SK-MEL-5 (cell line): ENCODE results near the gene HOXD10. TPM values are rescaled to one million over a fixed set of nuclear protein-coding genes. Genes with fewer than 3 reads are reported as not detected.

ENCODE experiments used
- DNase-seq: peaks from one replicate; pipeline ENCODE4 v3.0.0-alpha.2; 2016; ENCODE audit warnings: low read depth, low spot score
- in situ Hi-C: cut with HindIII; loops from 2 replicates; pipeline ENCODE4 v1.10.0; 2016; ENCODE audit warnings: low sequenced_read_pairs, high pct_unique_total_duplicates, low pct_unique_long_range_greater_than_20kb
- polyA plus RNA-seq, 2 experiments: library from polyadenylated mRNA; depleted of rRNA; stranded (reverse); fragments of >200 nt; gene quantifications; 2 replicates each; pipeline ENCODE4 v1.2.3, GENCODE V29; 2015
- total RNA-seq: library from RNA; depleted of rRNA; stranded (reverse); fragments of >200 nt; shearing (Covaris generic); gene quantifications from 2 replicates; pipeline ENCODE4 v1.2.3, GENCODE V29; 2014; rRNA removed

Gene HOXD10
- total RNA-seq: 1.3 TPM in 1 of 2 replicates, not detected in the other
- 0.29 TPM in 1 of 2 replicates, not detected in the other for polyA plus RNA-seq (2015; cell fraction: cytosol; rRNA removed)
- 0.32 and 1.7 TPM in 2 replicates for polyA plus RNA-seq (2015; cell fraction: nucleus; rRNA removed)

DNA sequence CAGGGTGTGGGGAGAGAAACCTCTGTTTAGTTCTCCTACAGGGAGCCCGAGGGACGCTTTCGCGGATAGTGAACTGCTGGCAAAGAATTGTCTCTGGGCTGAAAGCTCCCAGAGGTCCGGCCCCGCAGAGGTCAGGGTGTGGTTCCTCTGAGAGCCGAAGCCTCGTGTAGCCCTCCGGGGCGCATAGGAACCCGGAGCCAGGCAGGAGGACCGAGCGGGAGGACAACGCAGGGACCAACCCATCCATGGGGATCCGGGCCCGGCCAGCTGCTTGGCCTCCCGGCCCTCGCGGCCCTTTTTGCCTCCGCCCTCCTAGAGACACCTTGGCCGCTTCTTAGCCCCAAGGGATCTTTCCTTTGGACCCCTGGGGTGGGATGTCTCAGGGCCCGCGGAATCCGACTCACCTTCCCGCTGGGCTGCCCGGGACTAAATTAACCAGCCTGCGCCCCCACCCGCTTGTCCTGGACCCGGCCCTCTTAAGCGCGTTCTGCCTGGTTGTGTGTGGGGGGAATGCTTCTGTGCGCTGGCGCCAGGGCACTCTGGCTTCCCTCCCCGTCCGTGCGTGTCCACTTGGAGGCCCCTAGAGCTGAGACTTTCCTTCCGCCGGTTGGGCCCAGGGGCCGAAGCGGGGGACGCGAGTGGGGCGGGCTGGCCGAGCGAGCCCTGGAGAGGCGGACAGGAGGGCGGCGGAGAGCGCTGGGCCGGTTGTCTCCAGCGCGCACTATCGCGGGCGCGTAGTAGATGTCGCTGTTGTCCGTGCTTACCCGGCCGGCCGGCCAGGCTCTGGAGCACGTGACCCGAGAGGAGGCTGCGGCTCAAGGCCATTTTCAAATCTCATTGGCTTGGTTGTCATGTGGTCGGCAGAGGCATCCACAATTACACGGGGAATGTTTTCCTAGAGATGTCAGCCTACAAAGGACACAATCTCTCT lies at the start of gene HOXD10:
Gene HOXD10, plus strand, starts transcription at position 896 of the 931 bp plus-strand sequence. CDS start 56 bp downstream, outside the sequence.
- in situ Hi-C loops: no loop called here

DNA sequence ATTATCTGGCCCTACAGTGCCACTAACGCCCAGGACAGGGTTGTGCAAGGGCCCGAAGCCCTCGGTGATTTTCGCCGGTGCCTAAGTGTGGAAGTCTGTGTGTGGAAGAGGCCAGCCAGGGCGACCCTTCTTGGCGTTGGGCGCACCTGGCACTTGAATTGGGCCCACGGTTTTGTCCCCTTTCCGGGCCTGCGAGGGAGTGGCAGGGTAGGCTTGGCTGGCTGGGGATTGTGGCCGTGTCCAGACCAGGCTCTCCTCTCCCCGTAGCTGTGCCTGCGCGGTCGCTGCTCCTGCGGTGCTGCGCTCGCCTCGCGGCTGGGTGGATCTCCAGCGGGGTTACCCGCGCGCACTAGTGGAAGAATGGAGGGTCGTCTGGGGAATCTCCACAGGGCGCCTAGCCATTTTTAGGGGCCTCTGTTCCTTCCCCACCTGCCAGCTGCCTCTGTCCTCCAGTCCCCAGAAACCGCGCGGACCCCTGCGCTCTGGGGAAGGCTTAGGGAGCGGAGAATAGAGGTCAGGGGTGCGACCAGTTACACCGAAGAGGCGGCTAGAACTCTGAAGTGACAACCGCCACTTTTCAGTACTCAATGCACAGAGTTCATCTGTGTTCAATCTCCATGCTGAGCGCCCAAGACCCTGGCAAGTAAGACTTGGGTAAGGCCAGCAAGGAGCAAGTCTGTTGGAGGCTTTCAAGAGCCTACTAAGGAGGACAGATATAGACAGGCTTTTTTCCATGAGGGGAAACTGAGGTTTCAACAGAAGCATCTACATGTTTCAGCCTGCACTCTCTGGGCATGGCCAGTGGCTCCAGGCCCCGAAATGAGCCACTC lies 48.8 kb upstream of the HOXD10 start:
- DNase-seq: no peak
- in situ Hi-C loops: no loop called here

More for the DNA sequence above, at the start of gene HOXD10:
- DNase-seq: peak; percentile 75

DNA sequence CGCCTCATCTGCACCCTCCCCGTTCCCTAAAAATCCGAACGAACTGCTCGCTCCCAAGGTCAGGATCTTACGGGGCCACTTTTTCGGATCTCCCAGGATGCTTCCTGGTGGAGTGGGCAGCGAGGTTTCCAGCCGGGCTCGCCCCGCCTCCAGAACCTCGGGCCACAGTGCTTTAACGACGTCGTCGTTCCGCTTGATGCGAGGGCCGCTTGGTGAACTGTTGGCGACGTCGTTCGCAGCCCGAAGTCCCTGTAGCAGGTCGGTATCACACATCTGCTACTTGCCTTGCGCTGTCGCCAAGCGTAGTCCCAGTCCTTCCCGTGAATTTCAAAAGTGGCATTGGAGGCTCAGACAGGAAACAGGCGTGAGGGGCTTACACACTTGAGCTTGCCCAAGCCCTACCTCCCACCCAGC lies 48.2 kb upstream of the HOXD10 start:
- in situ Hi-C loops: no loop called here
- no peak for DNase-seq

DNA sequence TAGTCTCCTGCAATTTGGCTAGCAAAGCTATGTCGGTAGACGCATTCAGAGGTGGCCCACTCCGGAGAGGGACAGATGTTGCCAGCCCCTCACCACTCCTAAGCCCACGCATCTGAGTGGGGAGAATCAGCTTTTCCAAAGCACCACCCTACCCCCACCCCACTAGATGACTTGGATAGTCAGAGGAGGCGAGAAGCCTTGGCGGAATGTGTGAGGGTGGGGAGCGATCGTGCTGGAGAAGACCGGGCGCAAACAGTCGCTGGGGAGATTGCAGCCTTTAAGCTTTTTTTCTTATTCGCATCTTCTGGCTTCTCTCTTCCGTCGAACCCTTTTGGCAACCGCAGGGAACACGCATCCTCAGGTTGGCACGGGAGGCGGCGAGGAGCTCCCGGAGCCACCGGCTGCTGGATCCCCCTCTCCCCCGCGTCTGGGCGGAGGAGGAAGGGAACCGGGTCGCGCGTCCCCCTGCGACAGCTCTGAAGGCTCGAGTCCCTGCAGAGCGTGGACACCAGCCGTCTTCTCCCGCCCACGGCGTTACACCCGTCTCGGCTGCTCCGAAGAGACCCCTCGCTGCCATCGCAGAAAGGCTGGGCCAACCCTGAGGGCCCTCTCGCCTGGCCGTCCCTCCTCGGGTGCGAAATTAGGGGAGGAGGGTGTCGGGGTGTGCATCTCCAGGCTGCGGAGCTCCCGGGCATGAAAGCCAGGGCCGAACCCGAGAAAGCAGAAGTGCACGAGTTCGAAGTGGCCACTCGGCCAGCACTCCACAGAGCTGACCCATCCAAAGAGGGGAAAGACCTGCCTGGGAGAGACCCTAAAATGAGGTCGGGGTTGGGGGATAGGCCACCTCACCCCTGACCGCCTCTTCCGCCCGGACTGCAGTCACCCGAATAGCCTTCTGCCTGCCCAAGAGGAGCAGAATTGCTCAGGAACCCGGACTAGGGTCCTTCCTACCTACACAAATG lies 45.0 kb upstream of the HOXD10 start:
- in situ Hi-C loops: no loop called here
- DNase-seq: no peak

DNA sequence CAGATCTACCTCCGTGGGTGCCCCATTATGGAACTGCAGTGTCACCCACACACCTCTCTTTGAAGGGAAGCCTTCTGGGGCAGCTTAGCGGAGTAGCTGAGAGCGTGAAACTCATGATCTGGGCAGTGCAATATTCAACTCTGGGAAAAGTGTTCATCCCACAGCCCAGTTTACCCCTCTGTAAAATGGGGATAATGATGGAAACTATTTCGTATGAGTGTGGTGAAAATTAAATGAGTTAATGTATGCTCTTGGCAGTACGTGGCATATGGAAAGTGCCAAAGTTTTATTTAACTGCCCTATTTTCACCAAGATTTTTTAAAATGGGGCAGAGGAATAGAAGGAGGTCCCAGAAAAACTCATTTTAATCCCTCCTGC lies 44.3 kb upstream of the HOXD10 start:
- DNase-seq: no peak
- in situ Hi-C loops: no loop called here

DNA sequence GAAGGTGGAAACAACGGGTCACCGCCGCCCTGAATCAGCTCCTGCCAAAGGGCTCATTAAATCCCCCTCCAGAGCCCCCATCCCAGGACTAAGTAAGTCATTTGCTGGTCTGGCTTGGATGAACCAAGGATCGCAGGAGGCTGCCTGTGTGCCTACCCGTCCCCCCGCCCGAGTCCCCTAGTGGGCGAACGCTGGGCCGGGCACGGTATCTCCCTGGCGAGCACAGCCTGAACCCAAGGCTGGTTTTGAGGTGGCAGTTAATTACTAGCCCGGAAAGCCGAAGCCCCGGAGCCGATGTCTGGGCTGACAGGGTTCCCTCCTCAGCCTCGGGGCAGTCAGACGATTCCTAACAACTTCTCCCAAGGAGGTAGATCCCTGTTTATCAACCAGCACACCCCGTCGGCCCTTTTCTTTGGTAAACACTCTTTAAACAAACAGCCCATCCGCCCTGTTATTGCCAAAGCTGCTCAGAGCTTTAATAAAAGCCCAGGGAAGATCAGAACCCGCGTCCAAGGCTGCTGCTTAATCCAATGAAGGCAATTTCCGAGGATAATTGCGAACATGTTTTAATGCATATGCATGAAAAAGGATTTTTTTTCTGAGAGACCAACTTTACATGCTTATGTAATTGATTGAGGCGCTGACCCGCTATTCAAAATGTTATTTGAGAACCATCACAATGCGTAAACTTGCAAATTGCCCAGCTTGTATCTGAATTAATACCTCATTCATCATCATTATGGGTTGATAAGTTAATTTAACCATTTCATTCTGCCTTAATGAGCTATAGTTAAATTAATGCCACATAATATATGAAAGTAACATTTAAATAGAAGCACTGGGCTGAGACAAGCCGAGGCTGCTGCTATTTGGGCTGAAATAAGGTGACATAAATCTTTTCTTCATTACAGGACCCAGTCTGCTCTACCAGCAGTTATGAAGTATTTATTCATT lies 43.4 kb upstream of the HOXD10 start:
- DNase-seq: no peak
- in situ Hi-C loops: no loop called here

DNA sequence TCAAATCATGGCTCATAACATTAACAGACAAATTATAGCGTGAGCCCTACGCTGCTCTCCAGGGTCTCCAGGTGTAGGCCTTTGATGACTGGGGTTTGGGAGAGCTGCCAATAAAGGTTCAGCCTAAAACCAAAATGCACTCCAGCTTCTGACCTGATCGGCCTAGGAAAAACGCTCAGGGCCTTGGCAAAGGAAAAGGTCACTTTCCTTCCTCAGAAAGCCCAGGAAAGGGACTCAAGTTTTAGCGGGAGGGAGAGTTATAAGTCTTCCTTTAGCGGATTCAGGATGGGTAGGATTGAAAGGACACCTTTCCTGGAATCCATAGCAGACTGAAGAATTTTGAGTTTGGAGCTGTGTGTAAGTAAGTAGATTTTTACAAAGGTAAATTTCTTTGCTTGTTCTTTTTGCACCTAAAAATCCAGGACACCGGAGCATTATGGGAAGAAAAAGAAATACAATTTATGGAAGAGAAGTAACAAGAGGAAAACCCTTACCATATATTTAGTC lies 41.6 kb upstream of the HOXD10 start:
- DNase-seq: no peak
- in situ Hi-C loops: no loop called here

DNA sequence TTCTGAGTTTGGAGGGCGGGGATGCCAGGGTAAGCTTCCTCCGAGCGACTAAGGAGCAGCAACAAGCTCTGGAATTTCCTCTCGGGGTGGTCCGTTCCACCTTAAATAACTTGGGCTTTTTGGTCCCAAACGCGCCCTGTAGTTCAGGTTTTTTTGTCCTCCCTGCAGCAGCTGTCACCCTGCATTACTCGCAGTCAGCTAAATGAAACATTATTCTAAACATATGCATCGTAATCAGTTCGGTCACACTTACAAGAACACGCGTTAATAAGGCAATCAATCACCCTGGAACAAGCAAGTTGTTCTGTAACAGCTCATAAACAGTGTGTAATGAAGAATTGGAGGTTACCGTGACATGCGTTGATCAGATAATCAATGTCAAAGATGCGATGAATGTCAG lies 41.1 kb upstream of the HOXD10 start:
- in situ Hi-C loops: no loop called here
- no peak for DNase-seq

DNA sequence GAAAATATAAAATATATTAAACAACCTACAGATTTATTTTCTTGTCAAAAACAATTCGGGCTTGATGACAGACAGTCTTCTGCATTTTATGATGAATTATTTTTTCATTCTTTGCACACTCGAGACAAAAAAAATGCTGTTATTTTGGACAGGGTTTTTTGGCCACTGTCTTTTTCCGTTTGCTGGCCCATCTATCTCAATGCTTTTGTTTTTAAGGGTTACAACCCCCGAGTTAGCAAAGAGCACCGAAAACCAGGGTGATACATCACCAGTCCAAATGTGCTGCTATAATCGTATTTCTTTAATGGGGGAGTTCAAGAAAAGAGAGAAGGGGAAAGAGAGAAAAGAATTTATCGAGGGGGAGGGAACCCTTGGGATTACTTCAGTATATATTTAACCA lies 40.5 kb upstream of the HOXD10 start:
- in situ Hi-C loops: no loop called here
- no peak for DNase-seq

DNA sequence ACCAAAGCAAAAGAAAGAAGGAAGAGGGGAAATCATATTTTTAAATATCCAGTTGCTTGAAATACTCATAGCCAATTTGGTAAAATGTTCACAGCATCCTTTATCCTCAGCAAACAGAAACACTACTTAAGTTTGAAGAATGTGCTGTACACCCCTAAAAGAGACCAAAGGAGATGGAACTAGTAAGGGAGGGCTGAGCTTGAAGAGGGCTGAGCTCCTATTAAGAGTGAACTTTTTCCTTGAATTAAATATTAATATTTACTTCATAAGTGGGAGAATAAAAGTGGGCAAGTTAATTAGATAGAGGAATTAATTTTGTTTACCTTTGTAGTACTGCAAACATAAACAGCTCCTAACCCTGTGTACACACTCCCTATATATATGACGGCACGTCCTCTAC lies 39.8 kb upstream of the HOXD10 start:
- DNase-seq: no peak
- in situ Hi-C loops: no loop called here

DNA sequence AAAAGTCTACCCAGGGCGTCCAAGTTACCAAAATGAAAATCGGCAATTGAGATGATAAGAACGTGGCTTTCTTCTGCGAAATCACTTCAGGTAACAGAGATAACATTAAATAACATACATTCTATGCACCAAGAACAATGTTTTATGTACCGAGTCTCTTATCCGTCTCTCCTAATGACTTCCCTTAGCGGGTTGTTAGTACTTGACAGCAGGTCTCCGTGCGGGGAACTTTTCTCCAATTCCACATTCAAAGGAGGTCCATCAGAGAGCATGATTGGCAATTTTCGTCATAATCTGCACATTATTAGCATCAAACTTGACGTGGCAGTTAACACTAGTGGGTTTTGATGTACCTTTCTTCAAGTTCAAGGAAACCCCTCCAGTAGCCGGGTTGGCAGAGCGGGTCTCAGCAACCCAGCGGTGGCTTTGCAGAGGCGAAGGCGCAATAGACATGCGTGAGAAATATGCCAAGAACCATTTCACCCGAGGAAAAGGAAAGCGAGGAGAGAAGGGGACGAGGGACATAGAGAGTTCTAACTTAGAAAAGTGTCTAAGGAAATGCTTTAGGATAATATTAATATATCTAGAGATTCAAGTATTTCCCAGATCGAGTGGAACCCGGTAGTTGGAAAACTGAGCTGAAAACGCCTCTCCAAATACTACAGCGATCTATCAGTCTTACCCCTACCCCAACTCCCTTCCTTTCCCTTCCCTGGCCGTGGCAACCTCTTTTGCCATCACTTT lies 37.9 kb upstream of the HOXD10 start:
- no peak for DNase-seq
- in situ Hi-C loops: no loop called here

DNA sequence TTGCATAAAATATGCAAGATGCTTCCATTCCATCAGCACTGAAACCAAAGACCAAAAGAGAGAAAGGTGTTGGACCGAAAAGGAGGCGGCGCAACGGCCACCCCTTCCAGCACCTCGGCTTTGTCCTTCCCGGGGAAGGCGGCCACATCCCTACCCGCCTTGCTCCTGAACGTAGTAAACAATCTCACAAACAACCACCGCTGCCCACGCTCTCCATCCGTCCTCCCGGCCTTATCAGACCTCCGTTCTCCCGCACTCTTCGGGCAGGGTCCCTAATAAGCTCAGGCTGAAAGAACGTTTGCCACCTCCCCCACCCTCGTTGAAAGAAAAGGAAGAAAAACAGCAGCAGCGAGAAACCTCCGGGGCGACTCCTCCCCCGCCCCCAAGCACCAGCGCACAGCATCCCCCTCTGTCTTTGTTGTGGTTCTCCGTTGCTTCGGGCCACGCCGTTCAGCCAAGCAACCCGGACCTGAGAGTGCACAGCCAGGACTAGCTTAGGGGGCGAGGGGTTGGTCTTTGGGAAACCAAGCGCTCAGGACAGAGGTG lies 37.2 kb upstream of the HOXD10 start:
- DNase-seq: no peak
- in situ Hi-C loops: no loop called here

DNA sequence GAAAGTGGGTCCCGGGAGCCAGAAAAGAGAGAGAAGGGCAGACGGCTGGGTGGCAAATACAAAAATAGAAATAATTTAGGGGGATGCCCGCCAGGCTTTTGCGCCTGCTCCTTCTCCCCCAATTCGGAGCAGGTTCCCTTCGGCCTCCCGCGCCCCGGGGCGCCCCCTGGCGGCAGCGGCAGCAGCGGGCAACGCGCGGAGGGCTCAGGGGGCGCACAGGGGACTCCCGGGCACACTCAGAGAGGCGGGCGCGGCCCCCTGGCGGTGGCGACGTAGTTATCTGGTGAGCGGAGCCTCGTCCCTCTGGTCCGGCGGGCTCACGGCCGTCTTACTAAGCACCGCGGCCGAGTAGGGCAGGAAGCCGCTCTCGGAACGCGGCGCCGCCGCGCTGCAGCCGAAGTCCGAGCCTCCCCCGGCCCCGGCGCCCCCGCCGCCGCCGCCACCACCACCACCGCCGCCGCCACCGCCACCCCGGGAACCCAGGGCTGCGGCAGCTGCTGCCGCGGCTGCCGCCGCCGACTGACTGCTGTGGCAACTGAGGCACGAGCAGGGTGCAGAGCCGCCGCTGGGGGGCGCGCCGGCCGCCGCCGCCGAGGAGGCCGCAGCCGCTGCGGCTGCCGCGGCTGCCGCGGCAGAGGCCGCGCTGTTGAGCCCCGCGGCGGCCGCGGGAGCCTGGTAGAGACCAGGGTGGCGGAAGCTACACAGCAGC lies 36.6 kb upstream of the HOXD10 start:
- in situ Hi-C loops: no loop called here
- peak; percentile 85 for DNase-seq

DNA sequence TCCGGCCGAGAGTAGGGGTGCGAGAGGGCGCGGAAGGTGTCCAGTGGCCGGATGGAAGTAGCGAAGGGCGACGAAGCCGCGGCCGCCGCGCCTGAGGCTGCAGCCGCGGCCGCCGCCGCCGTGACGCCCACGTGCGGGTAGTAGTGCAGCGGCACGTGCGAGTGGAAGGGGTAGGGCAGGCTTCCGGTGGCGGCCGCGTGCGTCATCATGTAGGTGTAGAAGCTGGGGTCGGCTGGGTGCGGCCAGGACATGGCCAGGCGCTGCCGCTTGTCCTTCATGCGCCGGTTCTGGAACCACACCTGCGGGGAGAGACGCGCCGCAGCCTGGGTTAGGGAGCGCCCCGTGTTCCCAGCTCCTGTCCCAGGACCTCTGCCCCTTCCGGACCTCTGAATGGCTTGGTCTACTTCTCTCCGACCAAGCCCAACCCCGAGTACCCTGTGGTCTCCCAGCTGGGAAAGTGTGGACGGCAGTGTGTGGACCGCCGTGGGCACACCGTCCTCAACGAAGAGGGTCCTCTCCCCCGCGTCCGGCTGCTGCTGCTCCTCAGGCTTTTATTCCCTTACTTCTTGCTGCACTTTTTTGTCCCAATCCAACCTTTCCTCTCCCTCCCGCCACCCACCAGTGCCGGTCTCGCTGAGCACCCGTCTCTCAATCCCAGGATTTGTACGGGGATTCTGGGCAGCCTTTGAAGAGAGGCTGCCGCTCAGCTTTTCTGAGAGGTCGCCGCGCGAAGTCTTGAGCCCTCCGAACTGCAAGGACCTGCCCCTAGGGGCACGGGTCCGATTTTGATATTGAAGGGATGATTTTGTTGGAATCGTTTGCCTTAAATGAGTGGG lies 35.8 kb upstream of the HOXD10 start:
- in situ Hi-C loops: no loop called here
- DNase-seq: no peak
